K562 (cell line): ENCODE measurements around the gene MIP. TPM values are rescaled to one million over a fixed set of nuclear protein-coding genes. Genes with fewer than 3 reads are reported as not detected.

Source experiments
- BACH1 ChIP-seq: fragments of 200-800 bp; sonication (Bioruptor generic); IDR thresholded peaks from 2 replicates; pipeline ENCODE4 v1.6.1; 2016; ENCODE audit warnings: missing genetic modification characterization, missing compliant biosample characterization
- CBFB ChIP-seq: sonication (generic); formaldehyde crosslinking; IDR thresholded peaks from 2 replicates; pipeline ENCODE4 v1.4.0; 2020; ENCODE audit warnings: mild to moderate bottlenecking, missing genetic modification reagents
- CTBP1 ChIP-seq: fragments of 450-650 bp; IDR thresholded peaks from 2 replicates; pipeline ENCODE4 v1.6.1; 2016; ENCODE audit warnings: borderline replicate concordance
- E2F3 ChIP-seq: fragments of 250-450 bp; sonication (Bioruptor Pico); IDR thresholded peaks from 2 replicates; pipeline ENCODE4 v1.4.0; 2020; ENCODE audit warnings: mild to moderate bottlenecking
- ETS2 ChIP-seq: IDR thresholded peaks from 2 replicates; pipeline ENCODE4 v1.6.1; 2016; ENCODE audit warnings: borderline replicate concordance, missing genetic modification characterization, mild to moderate bottlenecking, moderate library complexity, missing compliant biosample characterization; ENCODE audit not compliant: poor library complexity, severe bottlenecking
- ILF3 ChIP-seq: fragments of 450-650 bp; IDR thresholded peaks from 2 replicates; pipeline ENCODE4 v1.6.1; 2018; ENCODE audit warnings: antibody characterized with exemption, mild to moderate bottlenecking, moderate library complexity, borderline replicate concordance
- MCM2 ChIP-seq: fragments of 450-650 bp; IDR thresholded peaks from 2 replicates; pipeline ENCODE4 v1.6.1; 2017; ENCODE audit warnings: low read depth, mild to moderate bottlenecking
- MTA3 ChIP-seq: fragments of 450-650 bp; formaldehyde crosslinking; IDR thresholded peaks from 2 replicates; pipeline ENCODE4 v1.6.1; 2017; ENCODE audit warnings: mild to moderate bottlenecking, borderline replicate concordance
- RBM34 ChIP-seq: fragments of 200-400 bp; formaldehyde crosslinking; IDR thresholded peaks from 2 replicates; pipeline ENCODE4 v1.6.1; 2018; ENCODE audit warnings: low read length, borderline replicate concordance; ENCODE audit not compliant: insufficient read depth
- SIRT6 ChIP-seq: IDR thresholded peaks from one replicate; pipeline ENCODE4 v1.6.1; 2012; ENCODE audit warnings: low read depth, mild to moderate bottlenecking, control low read depth, inconsistent platforms, low read length, moderate library complexity
- TEAD2 ChIP-seq: fragments of 450-650 bp; IDR thresholded peaks from 2 replicates; pipeline ENCODE4 v1.6.1; 2016; ENCODE audit warnings: missing genetic modification characterization, control low read depth, missing compliant biosample characterization
- YY1 ChIP-seq, 3 experiments: IDR thresholded peaks; 2 replicates each; pipeline ENCODE4 v1.6.1; 2011; ENCODE audit warnings: low read length in 2 of 3, mild to moderate bottlenecking in 2 of 3, moderate library complexity in 2 of 3, borderline replicate concordance in 1 of 3, control low read depth in 1 of 3, low read depth in 1 of 3; ENCODE audit not compliant: insufficient read depth in 3 of 3, insufficient replicate concordance in 2 of 3, control insufficient read depth in 1 of 3, insufficient read length in 1 of 3; ENCODE audit errors: extremely low read depth in 1 of 3
- ZNF780A ChIP-seq: fragments of 250-450 bp; sonication (Bioruptor Pico); IDR thresholded peaks from 2 replicates; pipeline ENCODE4 v1.5.0; 2021; ENCODE audit warnings: mild to moderate bottlenecking
- polyA plus RNA-seq, 8 experiments: library from polyadenylated mRNA; depleted of rRNA in 4 of 8; stranded (reverse) in 5 of 8; unstranded in 3 of 8; fragments of >200 nt; fragmentation: Nextera tagmentation in 2 of 8; fragmentation: Illumina TruSeq in 1 of 8; extraction: Ambion mirVana in 2 of 8; extraction: Trizol in 1 of 8; gene quantifications; 2 replicates each; pipeline versions ENCODE4 v1.2.1 to v1.2.3, GENCODE V29; 2011 to 2014; ENCODE audit warnings: inconsistent platforms in 1 of 8, missing spikeins in 1 of 8
- total RNA-seq, 7 experiments: library from RNA; depleted of rRNA in 6 of 7; stranded (reverse); fragments of >200 nt in 6 of 7; fragmentation: Illumina TruSeq in 2 of 7; extraction: Trizol in 2 of 7; gene quantifications; 2 replicates each; pipeline versions ENCODE4 v1.2.1 to v1.2.3, GENCODE V29; 2011 to 2021; ENCODE audit warnings: low replicate concordance in 1 of 7
- TF ChIP-seq, protein P1 (sequence below): fragments of 250-450 bp; sonication (Bioruptor Pico); IDR thresholded peaks from 2 replicates; pipeline ENCODE4 v1.8.0; 2022; ENCODE audit warnings: inconsistent platforms
- TF ChIP-seq, protein P2 (sequence below): sonication (generic); formaldehyde crosslinking; IDR thresholded peaks from 2 replicates; pipeline ENCODE4 v1.4.0; 2020; ENCODE audit warnings: mild to moderate bottlenecking, missing genetic modification reagents
- TF ChIP-seq, protein P3 (sequence below): sonication (generic); formaldehyde crosslinking; IDR thresholded peaks from 2 replicates; pipeline ENCODE4 v1.8.1; 2023; ENCODE audit warnings: mild to moderate bottlenecking, missing genetic modification reagents

The MIP gene
- total and polyA plus RNA-seq, 9 of the 15 experiments (the other 6 are each of a cell fraction or from before 2014, with no cell fraction given): 0.09 to 0.36 (median 0.19) TPM; not detected in 5

DNA sequence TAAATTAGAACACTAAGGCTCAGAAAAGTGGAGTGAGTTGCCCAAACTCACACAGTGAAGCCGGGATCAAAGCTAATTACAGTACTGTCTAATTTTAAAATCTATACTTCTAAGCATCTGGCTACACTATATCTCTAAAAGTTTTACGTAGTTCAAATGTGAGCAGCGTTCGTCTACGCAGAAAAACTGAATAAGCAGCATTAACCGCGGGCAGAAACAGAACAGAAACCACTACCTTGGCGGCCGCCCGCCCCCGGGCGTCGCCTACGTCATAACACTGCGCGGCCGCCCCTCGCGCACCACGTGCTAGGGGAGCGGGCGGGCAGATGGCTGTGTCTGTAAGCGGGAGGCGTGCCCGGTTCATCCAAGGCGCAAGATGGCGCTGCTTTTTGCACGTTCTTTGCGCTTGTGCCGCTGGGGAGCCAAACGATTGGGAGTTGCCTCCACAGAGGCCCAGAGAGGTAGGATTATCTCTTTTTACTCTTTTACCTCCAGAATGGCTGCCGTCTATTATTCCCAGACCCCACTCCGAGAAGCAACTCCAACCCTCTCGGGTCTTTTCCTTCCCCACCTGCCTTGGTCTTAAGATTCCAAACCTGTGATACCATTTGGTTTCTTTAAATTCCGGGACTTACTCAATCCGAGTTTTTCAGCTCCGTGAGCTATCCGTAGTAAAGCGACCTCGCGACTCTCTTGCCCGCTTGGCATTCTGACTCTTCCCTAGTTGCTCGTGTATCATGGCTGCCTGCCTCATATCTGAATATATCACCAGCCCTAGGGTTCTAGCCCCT lies 14.0 kb upstream of the MIP start, which contains the start of gene SPRYD4 (continued):
- TF ChIP-seq BACH1 (tag): peak; percentile 43; the same call in 1 of the 2 replicates
- no peak for TF ChIP-seq ZNF780A (CRISPR knock-in tag)
- TF ChIP-seq MTA3: peak; percentile 69; the same call in 1 of the 2 replicates
- peak; percentile 84 to 96 (median 95) for TF ChIP-seq YY1 (IDR thresholded peaks at IDR 0.05; ENCODE audit: borderline replicate concordance in 1 of 3, control insufficient read depth in 1 of 3, extremely low read depth in 1 of 3, insufficient read depth in 3 of 3, insufficient read length in 1 of 3, insufficient replicate concordance in 2 of 3, low read depth in 1 of 3, low read length in 2 of 3)
- TF ChIP-seq ETS2 (tag): no peak
- TF ChIP-seq, protein P1, sequence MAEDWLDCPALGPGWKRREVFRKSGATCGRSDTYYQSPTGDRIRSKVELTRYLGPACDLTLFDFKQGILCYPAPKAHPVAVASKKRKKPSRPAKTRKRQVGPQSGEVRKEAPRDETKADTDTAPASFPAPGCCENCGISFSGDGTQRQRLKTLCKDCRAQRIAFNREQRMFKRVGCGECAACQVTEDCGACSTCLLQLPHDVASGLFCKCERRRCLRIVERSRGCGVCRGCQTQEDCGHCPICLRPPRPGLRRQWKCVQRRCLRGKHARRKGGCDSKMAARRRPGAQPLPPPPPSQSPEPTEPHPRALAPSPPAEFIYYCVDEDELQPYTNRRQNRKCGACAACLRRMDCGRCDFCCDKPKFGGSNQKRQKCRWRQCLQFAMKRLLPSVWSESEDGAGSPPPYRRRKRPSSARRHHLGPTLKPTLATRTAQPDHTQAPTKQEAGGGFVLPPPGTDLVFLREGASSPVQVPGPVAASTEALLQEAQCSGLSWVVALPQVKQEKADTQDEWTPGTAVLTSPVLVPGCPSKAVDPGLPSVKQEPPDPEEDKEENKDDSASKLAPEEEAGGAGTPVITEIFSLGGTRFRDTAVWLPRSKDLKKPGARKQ: no peak
- no peak for TF ChIP-seq SIRT6
- no peak for TF ChIP-seq TEAD2 (tag)
- no peak; the same call in none of the 2 replicates for TF ChIP-seq E2F3 (CRISPR knock-in tag)
- TF ChIP-seq, protein P2, sequence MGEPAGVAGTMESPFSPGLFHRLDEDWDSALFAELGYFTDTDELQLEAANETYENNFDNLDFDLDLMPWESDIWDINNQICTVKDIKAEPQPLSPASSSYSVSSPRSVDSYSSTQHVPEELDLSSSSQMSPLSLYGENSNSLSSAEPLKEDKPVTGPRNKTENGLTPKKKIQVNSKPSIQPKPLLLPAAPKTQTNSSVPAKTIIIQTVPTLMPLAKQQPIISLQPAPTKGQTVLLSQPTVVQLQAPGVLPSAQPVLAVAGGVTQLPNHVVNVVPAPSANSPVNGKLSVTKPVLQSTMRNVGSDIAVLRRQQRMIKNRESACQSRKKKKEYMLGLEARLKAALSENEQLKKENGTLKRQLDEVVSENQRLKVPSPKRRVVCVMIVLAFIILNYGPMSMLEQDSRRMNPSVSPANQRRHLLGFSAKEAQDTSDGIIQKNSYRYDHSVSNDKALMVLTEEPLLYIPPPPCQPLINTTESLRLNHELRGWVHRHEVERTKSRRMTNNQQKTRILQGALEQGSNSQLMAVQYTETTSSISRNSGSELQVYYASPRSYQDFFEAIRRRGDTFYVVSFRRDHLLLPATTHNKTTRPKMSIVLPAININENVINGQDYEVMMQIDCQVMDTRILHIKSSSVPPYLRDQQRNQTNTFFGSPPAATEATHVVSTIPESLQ: peak; percentile 52; the same call in 1 of the 2 replicates
- no peak for TF ChIP-seq CBFB (CRISPR knock-in tag)
- peak; percentile 86 for TF ChIP-seq CTBP1
- no peak for TF ChIP-seq ILF3
- TF ChIP-seq, protein P3, sequence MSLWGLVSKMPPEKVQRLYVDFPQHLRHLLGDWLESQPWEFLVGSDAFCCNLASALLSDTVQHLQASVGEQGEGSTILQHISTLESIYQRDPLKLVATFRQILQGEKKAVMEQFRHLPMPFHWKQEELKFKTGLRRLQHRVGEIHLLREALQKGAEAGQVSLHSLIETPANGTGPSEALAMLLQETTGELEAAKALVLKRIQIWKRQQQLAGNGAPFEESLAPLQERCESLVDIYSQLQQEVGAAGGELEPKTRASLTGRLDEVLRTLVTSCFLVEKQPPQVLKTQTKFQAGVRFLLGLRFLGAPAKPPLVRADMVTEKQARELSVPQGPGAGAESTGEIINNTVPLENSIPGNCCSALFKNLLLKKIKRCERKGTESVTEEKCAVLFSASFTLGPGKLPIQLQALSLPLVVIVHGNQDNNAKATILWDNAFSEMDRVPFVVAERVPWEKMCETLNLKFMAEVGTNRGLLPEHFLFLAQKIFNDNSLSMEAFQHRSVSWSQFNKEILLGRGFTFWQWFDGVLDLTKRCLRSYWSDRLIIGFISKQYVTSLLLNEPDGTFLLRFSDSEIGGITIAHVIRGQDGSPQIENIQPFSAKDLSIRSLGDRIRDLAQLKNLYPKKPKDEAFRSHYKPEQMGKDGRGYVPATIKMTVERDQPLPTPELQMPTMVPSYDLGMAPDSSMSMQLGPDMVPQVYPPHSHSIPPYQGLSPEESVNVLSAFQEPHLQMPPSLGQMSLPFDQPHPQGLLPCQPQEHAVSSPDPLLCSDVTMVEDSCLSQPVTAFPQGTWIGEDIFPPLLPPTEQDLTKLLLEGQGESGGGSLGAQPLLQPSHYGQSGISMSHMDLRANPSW: 0 out of 2 replicates have a peak, but pooled peaks have one; percentile 55
- no peak for TF ChIP-seq RBM34
- TF ChIP-seq MCM2: no peak
